NB4 (cell line): ENCODE results near the gene ARMC3.

Experiments used
- MYC ChIP-seq: IDR thresholded peaks from 2 replicates; pipeline ENCODE4 v1.6.1; 2011; ENCODE audit warnings: low read depth, low read length
- POLR2A ChIP-seq: IDR thresholded peaks from 2 replicates; pipeline ENCODE4 v1.6.1; 2011; ENCODE audit warnings: mild to moderate bottlenecking; ENCODE audit not compliant: insufficient read length; ENCODE audit errors: extremely low read depth
- TF ChIP-seq, protein P1 (sequence below): IDR thresholded peaks from one replicate; pipeline ENCODE4 v1.5.1; 2012; ENCODE audit warnings: low read depth, low read length
- TF ChIP-seq, protein P2 (sequence below): IDR thresholded peaks from 2 replicates; pipeline ENCODE4 v1.6.1; 2011; ENCODE audit warnings: low read depth, low read length

DNA sequence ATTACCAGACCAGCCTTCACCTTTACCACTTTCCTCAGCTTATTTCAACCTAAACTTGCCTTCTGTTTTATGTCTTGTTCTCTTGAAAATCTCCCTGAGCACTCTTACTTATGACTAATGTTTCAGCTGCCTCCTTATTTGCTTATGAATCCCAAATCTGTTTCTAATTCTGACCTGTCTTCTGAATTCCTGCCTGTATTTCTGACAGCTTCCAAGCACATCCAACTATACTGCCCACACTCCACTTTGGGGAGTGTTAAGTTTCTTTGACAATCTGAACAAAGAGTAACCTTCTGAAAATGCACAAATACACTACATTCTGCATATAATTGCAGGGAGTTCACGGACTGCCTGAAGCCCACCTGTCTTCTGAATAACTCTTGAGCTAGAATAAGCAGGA lies 48.7 kb downstream of the ARMC3 start:
- TF ChIP-seq, protein P1, sequence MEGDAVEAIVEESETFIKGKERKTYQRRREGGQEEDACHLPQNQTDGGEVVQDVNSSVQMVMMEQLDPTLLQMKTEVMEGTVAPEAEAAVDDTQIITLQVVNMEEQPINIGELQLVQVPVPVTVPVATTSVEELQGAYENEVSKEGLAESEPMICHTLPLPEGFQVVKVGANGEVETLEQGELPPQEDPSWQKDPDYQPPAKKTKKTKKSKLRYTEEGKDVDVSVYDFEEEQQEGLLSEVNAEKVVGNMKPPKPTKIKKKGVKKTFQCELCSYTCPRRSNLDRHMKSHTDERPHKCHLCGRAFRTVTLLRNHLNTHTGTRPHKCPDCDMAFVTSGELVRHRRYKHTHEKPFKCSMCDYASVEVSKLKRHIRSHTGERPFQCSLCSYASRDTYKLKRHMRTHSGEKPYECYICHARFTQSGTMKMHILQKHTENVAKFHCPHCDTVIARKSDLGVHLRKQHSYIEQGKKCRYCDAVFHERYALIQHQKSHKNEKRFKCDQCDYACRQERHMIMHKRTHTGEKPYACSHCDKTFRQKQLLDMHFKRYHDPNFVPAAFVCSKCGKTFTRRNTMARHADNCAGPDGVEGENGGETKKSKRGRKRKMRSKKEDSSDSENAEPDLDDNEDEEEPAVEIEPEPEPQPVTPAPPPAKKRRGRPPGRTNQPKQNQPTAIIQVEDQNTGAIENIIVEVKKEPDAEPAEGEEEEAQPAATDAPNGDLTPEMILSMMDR = no peak
- TF ChIP-seq, protein P2, sequence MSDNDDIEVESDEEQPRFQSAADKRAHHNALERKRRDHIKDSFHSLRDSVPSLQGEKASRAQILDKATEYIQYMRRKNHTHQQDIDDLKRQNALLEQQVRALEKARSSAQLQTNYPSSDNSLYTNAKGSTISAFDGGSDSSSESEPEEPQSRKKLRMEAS = no peak
- no peak for TF ChIP-seq POLR2A
- no peak for TF ChIP-seq MYC
